ENCODE measurements around the gene ATP8A1. TPM values are rescaled to one million over a fixed set of nuclear protein-coding genes. Genes with fewer than 3 reads are reported as not detected.

The ATP8A1 gene
- total and polyA plus RNA-seq, 12 donors, result 3.4 to 27.9 (median 17.5) TPM

GRCh38 chr4:42543126-42543525 is 113.8 kb downstream of the ATP8A1 start:
- Histone ChIP-seq H3K4me1 (no peaks in the 10 kb centered on the region), H3K9me3 (peaks cover 0 to 3% (median 0%) of the 10 kb centered on the region in 11 donors), H3K27ac (no peak overlapping the region), H3K36me3 (peaks cover 0 to 22% (median 0%) of the 10 kb centered on the region in 9 donors), H3K4me3 (no peak overlapping the region), H3K27me3 (no peaks in the 10 kb centered on the region)
- ATAC-seq, result no peak
- DNase-seq, result no peak
- intact Hi-C loops (cut with DNase I), result no loop called here
- WGBS, 2 donors, result 77 to 81% methylated on average over 1 of the region's 1 CpG
- no peak for TF ChIP-seq CTCF (IDR thresholded peaks at IDR 0.05)

GRCh38 chr4:42541647-42542046 is 115.3 kb downstream of the ATP8A1 start:
- intact Hi-C loops (cut with DNase I), result no loop called here
- ATAC-seq (no peak), DNase-seq (no peak)
- Histone ChIP-seq H3K4me3 (no peak overlapping the region), H3K27me3 (no peaks in the 10 kb centered on the region), H3K27ac (no peak overlapping the region), H3K9me3 (peaks cover 0 to 3% (median 0%) of the 10 kb centered on the region in 11 donors), H3K4me1 (no peaks in the 10 kb centered on the region), H3K36me3 (peaks cover 0 to 15% (median 0%) of the 10 kb centered on the region in 9 donors)
- WGBS, 2 donors, result 92 to 96% methylated on average over 1 of the region's 1 CpG
- no peak for TF ChIP-seq CTCF (IDR thresholded peaks at IDR 0.05)

- Histone ChIP-seq H3K4me1 (peaks cover 0 to 9% (median 0%) of the 10 kb centered on the region in 9 donors), H3K9me3 (no peaks in the 10 kb centered on the region), H3K27ac (no peak overlapping the region), H3K27me3 (no peaks in the 10 kb centered on the region), H3K36me3 (peaks cover 0 to 17% (median 0%) of the 10 kb centered on the region in 9 donors), H3K4me3 (no peak overlapping the region)
- ATAC-seq, result no peak
- intact Hi-C loops (cut with DNase I), result no loop called here
- 92 to 93% methylated on average over 3 of the region's 3 CpGs for WGBS, 2 donors
- no peak for DNase-seq
- no peak for TF ChIP-seq CTCF (IDR thresholded peaks at IDR 0.05)
Observed at GRCh38 chr4:42533042-42533441, 123.9 kb downstream of the ATP8A1 start.

GRCh38 chr4:42531341-42532030 is 125.4 kb downstream of the ATP8A1 start:
- Histone ChIP-seq H3K27me3 (no peaks in the 10 kb centered on the region), H3K27ac (no peak overlapping the region), H3K9me3 (no peaks in the 10 kb centered on the region), H3K4me3 (no peak overlapping the region), H3K4me1 (peaks cover 0 to 9% (median 0%) of the 10 kb centered on the region in 9 donors), H3K36me3 (peaks cover 0 to 18% (median 0%) of the 10 kb centered on the region in 9 donors)
- DNase-seq (no peak), ATAC-seq (no peak)
- WGBS, 2 donors, result 94 to 95% methylated on average over 4 of the region's 4 CpGs
- intact Hi-C loops (cut with DNase I), result no loop called here
- TF ChIP-seq CTCF (IDR thresholded peaks at IDR 0.05), result no peak
